Colonic mucosa (tissue), 4 donors: Measurements from ENCODE around the gene CHERP. TPM values are rescaled to one million over a fixed set of nuclear protein-coding genes. Genes with fewer than 3 reads are reported as not detected.

Source experiments
- DNase-seq: peaks from one replicate; pipeline ENCODE4 v3.0.0-alpha.2; 2020
- H3K27ac ChIP-seq: fragments of 200-600 bp; one replicate; pipeline ENCODE4 v1.8.0; 2021
- H3K27me3 ChIP-seq: fragments of 200-600 bp; one replicate; pipeline ENCODE4 v1.8.0; 2021
- H3K36me3 ChIP-seq: fragments of 200-600 bp; one replicate; pipeline ENCODE4 v1.8.0; 2021
- H3K4me1 ChIP-seq: fragments of 200-600 bp; one replicate; pipeline ENCODE4 v1.8.0; 2021; ENCODE audit warnings: mild to moderate bottlenecking
- H3K4me3 ChIP-seq: fragments of 200-600 bp; one replicate; pipeline ENCODE4 v1.8.0; 2021
- H3K9ac ChIP-seq, 2 donors: one replicate each; pipeline ENCODE4 v1.7.0; 2013; ENCODE audit warnings: control low read depth in 2 of 2, low read depth in 2 of 2, low read length in 2 of 2
- H3K9me3 ChIP-seq: fragments of 200-600 bp; one replicate; pipeline ENCODE4 v1.8.0; 2021
- CTCF ChIP-seq: fragments of 200-600 bp; IDR thresholded peaks from one replicate; pipeline ENCODE4 v1.8.0; 2022; ENCODE audit warnings: antibody characterized with exemption, mild to moderate bottlenecking
- intact Hi-C: fragments of 100-400 bp; cut with DNase I; formaldehyde crosslinking; loops from one replicate; pipeline ENCODE4 v1.14.1; 2022
- total RNA-seq, 2 donors: library from RNA; stranded (reverse); fragmentation: NEBNext Ultra II Directional in 1 of 2; extraction: Animal tissue kit (Norgen Biotek cat#: 25700) in 1 of 2; gene quantifications; one replicate each; pipeline ENCODE4 v1.2.1, GENCODE V29; 2021
- donor health status: healthy.
- donor health status: DM: no; HTN: no; CAD: no.
- donor health status: DM: no; HTN: no; CAD: no.

CHERP gene
- total RNA-seq, 2 donors from 2014 or later, result 35.2 to 54.0 TPM

GRCh38 chr19:16536130-16536529, 6.1 kb downstream of the CHERP start:
- Histone ChIP-seq H3K27ac (no peak overlapping the region), H3K9ac (no peak overlapping the region), H3K4me1 (peaks cover 15% of the 10 kb centered on the region), H3K9me3 (no peaks in the 10 kb centered on the region), H3K36me3 (peaks cover 21% of the 10 kb centered on the region), H3K4me3 (no peak overlapping the region), H3K27me3 (no peaks in the 10 kb centered on the region)
- TF ChIP-seq CTCF, result no peak
- intact Hi-C loops, result no loop called here
- no peak for DNase-seq

- Histone ChIP-seq H3K9ac (no peak overlapping the region), H3K4me1 (peaks cover 9% of the 10 kb centered on the region), H3K27ac (no peak overlapping the region), H3K36me3 (peaks cover 27% of the 10 kb centered on the region), H3K27me3 (no peaks in the 10 kb centered on the region), H3K9me3 (no peaks in the 10 kb centered on the region), H3K4me3 (no peak overlapping the region)
- no peak for TF ChIP-seq CTCF
- DNase-seq, result no peak
- intact Hi-C loops, result no loop called here
Measured at GRCh38 chr19:16535381-16535780, 6.9 kb downstream of the CHERP start.

GRCh38 chr19:16532440-16533234, 9.6 kb downstream of the CHERP start:
- H3K9me3 ChIP-seq, result no peaks in the 10 kb centered on the region
- no peaks in the 10 kb centered on the region for H3K27me3 ChIP-seq
- no peaks in the 10 kb centered on the region for H3K4me1 ChIP-seq
- intact Hi-C loops, result no loop called here
- no peak overlapping the region for H3K9ac ChIP-seq
- no peak overlapping the region for H3K4me3 ChIP-seq
- H3K36me3 ChIP-seq, result peaks cover 43% of the 10 kb centered on the region
- DNase-seq, result no peak
- TF ChIP-seq CTCF, result no peak
- no peak overlapping the region for H3K27ac ChIP-seq

- Histone ChIP-seq H3K27ac (no peak overlapping the region), H3K4me3 (no peak overlapping the region), H3K9ac (no peak overlapping the region), H3K27me3 (no peaks in the 10 kb centered on the region), H3K4me1 (no peaks in the 10 kb centered on the region), H3K36me3 (peaks cover 44% of the 10 kb centered on the region), H3K9me3 (no peaks in the 10 kb centered on the region)
- intact Hi-C loops, result no loop called here
- no peak for TF ChIP-seq CTCF
- DNase-seq, result no peak
Measured at GRCh38 chr19:16531380-16531669, 10.9 kb downstream of the CHERP start.

GRCh38 chr19:16530540-16531379, 11.5 kb downstream of the CHERP start:
- Histone ChIP-seq H3K9me3 (no peaks in the 10 kb centered on the region), H3K36me3 (peaks cover 42% of the 10 kb centered on the region), H3K4me3 (no peak overlapping the region), H3K27ac (no peak overlapping the region), H3K9ac (no peak overlapping the region), H3K4me1 (no peaks in the 10 kb centered on the region), H3K27me3 (no peaks in the 10 kb centered on the region)
- no peak for TF ChIP-seq CTCF
- no peak for DNase-seq
- intact Hi-C loops, result no loop called here
